Activated T-helper 9 cell treated with anti-CD3 and anti-CD28 coated beads, Interleukin-2, amount 50 U/mL, for 16 hours (primary cell): Measurements from ENCODE around the gene SUFU.
"Not testable (repeated sequence)": the region's sequence is repeated elsewhere in the genome, so short reads cannot be mapped to it uniquely, and the experiment has no call there.

ENCODE experiments used
- DNase-seq: peaks from one replicate; pipeline ENCODE4 v3.0.0-alpha.2; 2020; ENCODE audit warnings: low read depth

SUFU gene

GRCh38 chr10:102503264-102504178 lies at the start of gene SUFU:
Gene SUFU, plus strand, starts transcription at chr10:102503972. Its CDS starts 181 bp downstream, at chr10:102504153.
- DNase-seq = peak; percentile 96

DNA sequence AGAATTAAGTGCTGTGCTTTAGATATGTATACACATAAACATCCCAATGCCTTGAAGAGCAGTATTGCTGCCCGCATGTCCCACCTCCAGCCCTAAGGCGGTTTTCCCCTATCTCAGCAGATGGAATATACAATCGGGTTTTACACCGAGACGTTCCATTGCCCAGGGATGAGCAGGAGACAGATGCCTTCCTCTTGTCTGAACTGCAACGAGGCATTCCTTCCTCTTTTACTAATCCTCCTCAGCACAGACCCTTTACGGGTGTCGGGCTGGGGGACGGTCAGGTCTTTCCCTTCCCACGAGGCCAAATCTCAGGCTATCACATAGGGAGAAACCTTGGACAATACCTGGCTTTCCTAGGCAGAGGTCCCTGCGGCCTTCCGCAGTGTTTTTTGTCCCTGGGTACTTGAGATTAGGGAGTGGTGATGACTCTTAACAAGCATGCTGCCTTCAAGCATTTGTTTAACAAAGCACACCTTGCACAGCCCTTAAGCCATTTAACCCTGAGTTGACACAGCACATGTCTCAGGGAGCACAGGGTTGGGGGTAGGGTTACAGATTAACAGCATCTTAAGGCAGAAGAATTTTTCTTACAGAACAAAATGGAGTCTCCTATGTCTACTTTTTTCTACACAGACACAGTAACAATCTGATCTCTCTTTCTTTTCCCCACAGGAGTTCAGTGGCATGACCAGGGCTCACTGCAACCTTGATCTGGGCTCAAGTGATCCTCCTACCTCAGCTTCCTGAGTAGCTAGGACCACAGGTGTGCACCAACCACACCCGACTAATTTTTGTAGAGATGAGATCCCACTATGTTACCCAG lies 48.9 kb upstream of the SUFU start:
- not testable (repeated sequence) for DNase-seq

- no peak for DNase-seq
Observed at GRCh38 chr10:102455893-102456471, 47.8 kb upstream of the SUFU start.

DNA sequence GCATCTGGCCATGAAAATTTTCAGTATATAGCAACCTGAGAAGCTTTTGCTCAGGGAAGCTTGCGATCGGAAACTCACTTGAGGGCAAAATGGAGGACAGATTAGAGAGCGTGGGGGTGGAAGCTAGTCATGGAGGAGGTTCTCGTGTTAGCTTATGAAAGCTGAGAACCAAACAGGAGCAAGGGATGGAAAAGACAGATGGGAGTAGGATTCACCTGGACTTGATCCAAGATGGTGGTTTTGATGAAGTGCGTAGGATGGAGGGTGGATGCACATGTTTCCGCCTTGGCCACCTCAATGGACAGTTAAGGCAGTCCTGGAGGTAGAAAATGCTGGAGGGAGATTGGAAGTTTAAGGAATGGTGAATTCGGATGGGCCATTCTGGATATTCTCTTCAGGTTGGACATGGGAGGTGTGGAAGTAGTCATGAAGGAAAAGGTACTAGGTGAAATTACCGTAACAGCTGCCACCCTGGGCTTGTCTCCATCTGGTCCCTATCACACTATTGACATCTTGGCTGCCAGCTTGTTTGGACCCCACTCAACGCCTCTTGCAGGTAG lies 46.1 kb upstream of the SUFU start:
- no peak for DNase-seq

DNA sequence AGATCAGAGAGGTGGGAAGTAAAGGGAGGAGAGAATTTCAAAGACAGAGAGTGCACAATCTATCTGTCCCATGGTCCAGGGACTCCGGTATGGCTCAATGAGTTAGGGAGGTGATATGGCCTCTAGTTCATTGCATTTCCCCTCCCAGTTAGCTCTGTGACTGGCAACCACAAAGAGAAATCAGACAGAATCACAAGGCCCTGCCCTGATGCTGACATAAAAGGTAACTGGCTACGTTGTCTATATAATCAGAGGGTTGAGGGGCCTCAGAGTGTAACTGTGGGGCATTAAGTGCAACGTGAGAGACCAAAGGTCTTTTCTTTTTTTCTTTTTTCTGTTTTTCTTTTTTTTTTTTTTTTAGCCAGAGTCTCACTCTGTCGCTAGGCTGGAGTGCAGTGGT lies 45.1 kb upstream of the SUFU start:
- no peak for DNase-seq

GRCh38 chr10:102460836-102461186 lies 43.0 kb upstream of the SUFU start:
- DNase-seq = no peak

DNA sequence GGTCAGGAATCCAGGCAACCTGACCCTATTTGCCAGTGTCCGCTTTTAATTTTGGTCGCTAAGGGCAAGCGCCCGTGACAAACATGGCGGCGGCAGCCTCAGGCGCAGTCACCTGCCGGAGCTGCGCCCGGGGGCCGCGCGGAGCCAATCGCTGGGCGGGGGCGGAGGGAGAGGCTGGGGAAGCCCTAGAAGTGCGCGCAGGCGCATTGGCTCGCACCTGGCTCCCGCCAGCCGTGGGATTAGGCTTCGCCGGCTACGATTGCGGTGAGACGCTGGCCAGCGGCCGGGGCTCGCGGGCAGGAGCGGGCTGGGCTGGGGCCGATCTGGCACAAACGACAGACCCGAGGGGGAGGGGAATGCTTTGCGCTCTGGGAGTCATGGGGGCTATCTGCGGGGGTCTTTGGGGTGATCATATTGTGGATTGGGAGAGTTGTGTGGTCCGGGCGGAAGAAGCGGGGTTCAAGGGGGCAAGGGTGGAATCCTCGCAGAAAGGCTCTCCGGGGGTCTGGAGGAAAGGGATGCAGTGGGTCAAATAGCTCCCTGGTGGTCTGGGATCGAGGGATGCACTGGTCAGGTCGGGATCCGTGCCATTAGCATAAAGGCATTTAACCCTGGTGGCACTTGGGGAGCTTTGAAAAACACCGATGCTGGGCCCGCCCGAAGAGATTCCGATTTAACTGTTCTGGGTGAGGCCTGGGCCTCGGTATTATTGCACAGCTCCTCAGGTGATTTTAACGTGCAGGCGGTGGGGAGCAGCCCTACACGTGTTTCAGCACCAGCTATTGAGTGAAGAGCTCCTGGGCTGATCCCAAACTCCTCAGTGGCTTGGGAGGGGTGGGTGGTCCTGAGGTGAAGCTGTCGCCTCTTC lies 42.4 kb upstream of the SUFU start:
- peak; percentile 90 for DNase-seq

DNA sequence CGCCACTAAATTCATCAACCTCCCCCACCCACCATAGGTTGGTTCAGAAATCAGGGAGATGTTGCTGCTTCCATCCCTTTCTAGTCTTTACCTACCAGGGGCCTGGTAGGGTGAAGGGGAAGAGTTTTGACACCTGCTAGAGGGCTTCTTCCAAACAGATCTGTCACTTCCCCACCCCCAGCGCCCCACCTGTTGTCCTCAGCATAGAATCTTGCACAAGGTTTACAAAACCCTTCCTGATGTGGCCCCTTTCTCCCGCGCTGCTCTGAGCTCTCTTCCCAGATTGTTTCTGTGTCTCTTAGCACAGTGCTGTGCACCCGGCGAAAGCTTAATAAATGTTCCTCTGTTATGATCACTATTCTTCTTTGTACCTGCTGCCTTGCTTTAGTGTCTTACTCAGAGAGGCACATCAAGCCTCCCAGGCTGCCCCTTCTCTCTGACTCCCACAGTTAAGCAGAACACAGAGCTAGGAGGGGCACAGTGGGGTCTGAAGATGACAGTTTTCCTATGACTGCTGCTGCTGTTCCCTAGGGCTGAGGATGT lies 41.2 kb upstream of the SUFU start:
- no peak for DNase-seq

- no peak for DNase-seq
Observed at GRCh38 chr10:102463983-102464382, 39.8 kb upstream of the SUFU start.

GRCh38 chr10:102465466-102465865 lies 38.3 kb upstream of the SUFU start:
- no peak for DNase-seq

DNA sequence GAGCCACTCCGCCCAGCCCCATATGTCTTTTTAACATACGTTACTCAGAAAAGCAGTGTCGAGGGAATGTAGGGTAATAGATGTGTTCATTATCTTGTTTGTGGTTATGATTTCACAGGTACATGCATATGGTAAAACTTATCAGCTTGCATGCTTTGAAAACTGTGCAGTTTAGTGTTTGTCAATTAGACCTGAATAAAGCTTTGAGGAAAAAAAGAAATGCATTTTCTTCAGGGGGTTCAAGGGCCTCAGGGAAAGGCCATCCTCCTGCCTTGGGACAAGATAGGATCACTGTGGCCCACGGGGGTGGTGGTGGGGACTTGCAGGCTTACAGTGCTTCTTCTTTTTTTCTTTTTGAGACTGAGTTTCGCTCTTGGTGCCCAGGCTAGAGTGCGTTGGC lies 36.5 kb upstream of the SUFU start:
- DNase-seq = no peak

DNA sequence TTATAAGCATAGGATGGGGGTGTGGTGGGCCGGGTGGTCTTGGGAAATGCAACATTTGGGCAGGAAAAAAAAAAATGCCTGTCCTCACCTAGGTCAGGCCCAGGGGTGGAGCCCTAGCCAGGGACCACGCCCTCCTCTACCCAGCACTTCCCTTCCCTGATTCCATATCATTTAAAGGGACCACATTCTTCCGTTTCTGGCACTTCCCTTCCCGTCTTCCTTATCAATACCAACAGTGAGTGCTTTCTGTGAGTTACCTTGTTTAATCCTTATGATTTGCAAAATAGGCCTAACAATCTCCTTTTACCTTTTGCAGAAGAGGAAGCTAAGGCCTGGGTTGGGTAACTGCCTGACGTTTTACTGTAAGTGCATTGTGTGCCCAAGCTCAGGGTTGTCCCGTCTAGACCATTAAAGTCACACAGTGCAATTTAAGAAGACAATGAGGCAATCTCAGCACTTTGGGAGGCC lies 35.8 kb upstream of the SUFU start:
- DNase-seq = no peak

GRCh38 chr10:102468683-102469082 lies 35.1 kb upstream of the SUFU start:
- no peak for DNase-seq

DNA sequence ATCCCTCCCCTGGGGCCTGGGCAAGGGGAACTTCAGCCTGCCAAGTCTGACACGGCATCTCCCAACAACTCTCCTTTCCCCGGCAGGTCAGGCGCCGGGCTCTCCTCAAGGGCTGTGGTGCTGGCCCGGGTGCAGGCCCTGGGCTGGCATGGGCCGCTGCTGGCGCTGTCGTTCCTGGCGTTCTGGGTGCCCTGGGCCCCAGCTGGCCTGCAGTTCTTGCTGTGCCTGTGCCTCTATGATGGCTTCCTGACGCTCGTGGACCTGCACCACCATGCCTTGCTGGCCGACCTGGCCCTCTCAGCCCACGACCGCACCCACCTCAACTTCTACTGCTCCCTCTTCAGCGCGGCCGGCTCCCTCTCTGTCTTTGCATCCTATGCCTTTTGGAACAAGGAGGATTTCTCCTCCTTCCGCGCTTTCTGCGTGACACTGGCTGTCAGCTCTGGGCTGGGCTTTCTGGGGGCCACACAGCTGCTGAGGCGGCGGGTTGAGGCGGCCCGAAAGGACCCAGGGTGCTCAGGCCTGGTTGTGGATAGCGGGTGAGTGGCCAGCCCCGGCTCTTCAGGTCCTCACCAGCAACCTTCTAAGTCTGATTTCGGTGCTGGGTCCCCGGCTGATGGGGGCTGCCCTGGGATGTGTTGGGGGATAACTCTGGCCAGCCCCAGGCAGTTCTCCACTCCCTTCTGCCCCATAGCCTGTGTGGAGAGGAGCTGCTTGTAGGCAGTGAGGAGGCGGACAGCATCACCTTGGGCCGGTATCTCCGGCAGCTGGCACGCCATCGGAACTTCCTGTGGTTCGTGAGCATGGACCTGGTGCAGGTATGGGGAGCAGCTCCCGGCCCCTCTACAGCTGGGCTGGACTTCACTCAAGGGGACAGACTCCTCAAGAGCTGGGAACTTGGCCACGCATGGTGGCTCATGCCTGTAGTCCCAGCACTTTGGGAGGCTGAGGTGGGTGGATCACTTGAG lies 32.9 kb upstream of the SUFU start:
- no peak for DNase-seq

- DNase-seq = no peak
Observed at GRCh38 chr10:102473445-102474331, 30.1 kb upstream of the SUFU start.

DNA sequence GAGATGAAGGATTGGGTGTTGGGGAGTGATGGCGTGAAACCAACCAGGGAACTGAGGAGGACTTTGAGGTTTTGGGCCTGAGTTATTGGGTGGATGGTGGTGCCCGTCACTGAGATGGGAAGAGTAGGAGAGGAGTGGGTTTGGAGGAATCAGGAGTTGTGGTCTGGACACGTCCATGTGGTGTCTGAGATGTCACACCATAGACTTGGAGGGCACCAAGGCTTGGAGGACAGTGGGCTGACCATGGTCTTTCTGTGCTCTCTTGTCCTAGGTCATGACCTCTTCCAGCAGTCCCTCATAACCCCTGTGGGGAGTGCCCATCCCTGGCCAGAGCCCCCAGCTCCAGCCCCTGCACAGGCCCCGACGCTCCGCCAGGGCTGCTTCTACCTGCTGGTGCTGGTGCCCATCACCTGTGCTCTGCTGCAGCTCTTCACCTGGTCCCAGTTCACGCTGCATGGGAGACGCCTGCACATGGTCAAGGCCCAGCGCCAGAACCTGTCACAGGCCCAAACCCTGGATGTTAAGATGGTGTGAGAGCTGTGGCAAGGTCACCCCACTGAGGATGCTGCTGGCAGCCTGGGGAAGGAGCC lies 28.2 kb upstream of the SUFU start:
- DNase-seq = no peak

GRCh38 chr10:102476466-102477141 lies 27.2 kb upstream of the SUFU start:
- no peak for DNase-seq

GRCh38 chr10:102479651-102480050 lies 24.1 kb upstream of the SUFU start:
- DNase-seq = no peak
